KMS-11 (cell line): ENCODE data around the gene ME1.

Experiments used
- H2AFZ ChIP-seq: fragments of 200-600 bp; sonication (generic); 2 replicates; pipeline ENCODE4 v1.6.1; 2016; ENCODE audit warnings: antibody characterized with exemption, mixed run types, low read depth
- H3K27ac ChIP-seq: fragments of 200-600 bp; sonication (generic); 2 replicates; pipeline ENCODE4 v1.6.1; 2016; ENCODE audit warnings: mild to moderate bottlenecking, mixed run types
- H3K27me3 ChIP-seq: fragments of 200-600 bp; sonication (generic); 2 replicates; pipeline ENCODE4 v1.6.1; 2017; ENCODE audit warnings: mild to moderate bottlenecking, low read depth, mixed run types, moderate library complexity; ENCODE audit not compliant: insufficient read depth
- H3K36me3 ChIP-seq: fragments of 200-600 bp; sonication (generic); 2 replicates; pipeline ENCODE4 v1.6.1; 2017; ENCODE audit warnings: mild to moderate bottlenecking, mixed run types; ENCODE audit not compliant: insufficient read depth
- H3K4me1 ChIP-seq: fragments of 200-600 bp; sonication (generic); 2 replicates; pipeline ENCODE4 v1.6.1; 2016; ENCODE audit warnings: mild to moderate bottlenecking, low read depth, mixed run types; ENCODE audit not compliant: poor library complexity, severe bottlenecking
- H3K4me2 ChIP-seq: fragments of 200-600 bp; sonication (generic); 2 replicates; pipeline ENCODE4 v1.7.0; 2016; ENCODE audit warnings: mild to moderate bottlenecking, mixed run types
- H3K4me3 ChIP-seq: fragments of 200-600 bp; sonication (generic); IDR thresholded peaks from 2 replicates; pipeline ENCODE4 v1.6.1; 2017; ENCODE audit warnings: low read depth, low read length, mixed read lengths; ENCODE audit not compliant: insufficient read depth
- H3K79me2 ChIP-seq: fragments of 200-600 bp; sonication (generic); 2 replicates; pipeline ENCODE4 v1.6.1; 2016; ENCODE audit warnings: low read depth, mixed run types; ENCODE audit not compliant: insufficient read depth
- H3K9ac ChIP-seq: fragments of 200-600 bp; sonication (generic); 2 replicates; pipeline ENCODE4 v1.6.1; 2016; ENCODE audit warnings: mild to moderate bottlenecking, mixed run types
- H4K20me1 ChIP-seq: fragments of 200-600 bp; sonication (generic); 2 replicates; pipeline ENCODE4 v1.6.1; 2016; ENCODE audit warnings: mild to moderate bottlenecking, mixed run types; ENCODE audit not compliant: insufficient read depth
- TF ChIP-seq, protein P1 (sequence below): fragments of 200-600 bp; sonication (generic); conservative IDR thresholded peaks from 2 replicates; pipeline ENCODE4 v1.6.1; 2017; ENCODE audit warnings: low read depth, mild to moderate bottlenecking, antibody characterized with exemption, low read length, moderate library complexity, mixed read lengths

The ME1 gene

DNA sequence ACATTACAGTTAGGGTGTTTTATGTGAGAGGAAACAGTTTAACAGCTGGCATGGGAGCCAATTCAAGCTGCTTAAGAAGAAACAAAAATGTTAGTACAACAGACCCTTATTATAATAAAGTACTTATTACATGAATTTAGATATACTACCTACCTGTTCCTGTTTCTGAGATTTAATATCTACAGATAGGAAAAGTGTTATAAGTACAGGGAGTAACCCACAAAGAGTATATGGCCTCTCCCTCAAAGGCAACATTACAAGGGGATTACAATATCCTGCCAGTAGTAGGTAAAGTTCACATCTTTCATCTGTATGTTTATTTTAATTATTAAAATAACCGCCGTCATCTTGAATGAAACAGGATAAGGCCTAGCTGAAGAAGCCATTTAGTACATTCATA, 1.8 kb upstream of the ME1 start:
- Histone ChIP-seq H3K27me3 (no peaks in the 10 kb centered on the region), H4K20me1 (no peaks in the 10 kb centered on the region), H3K4me3 (no peak overlapping the region), H2AFZ (no peak overlapping the region), H3K79me2 (peaks cover 29% of the 10 kb centered on the region), H3K36me3 (no peaks in the 10 kb centered on the region), H3K9ac (no peak overlapping the region), H3K27ac (0 out of 2 replicates have a peak overlapping the region, but pooled peaks have one; percentile 61), H3K4me1 (peaks cover 66% of the 10 kb centered on the region), H3K4me2 (peak overlapping the region; percentile 78; the same call in 1 of the 2 replicates)
- TF ChIP-seq, protein P1, sequence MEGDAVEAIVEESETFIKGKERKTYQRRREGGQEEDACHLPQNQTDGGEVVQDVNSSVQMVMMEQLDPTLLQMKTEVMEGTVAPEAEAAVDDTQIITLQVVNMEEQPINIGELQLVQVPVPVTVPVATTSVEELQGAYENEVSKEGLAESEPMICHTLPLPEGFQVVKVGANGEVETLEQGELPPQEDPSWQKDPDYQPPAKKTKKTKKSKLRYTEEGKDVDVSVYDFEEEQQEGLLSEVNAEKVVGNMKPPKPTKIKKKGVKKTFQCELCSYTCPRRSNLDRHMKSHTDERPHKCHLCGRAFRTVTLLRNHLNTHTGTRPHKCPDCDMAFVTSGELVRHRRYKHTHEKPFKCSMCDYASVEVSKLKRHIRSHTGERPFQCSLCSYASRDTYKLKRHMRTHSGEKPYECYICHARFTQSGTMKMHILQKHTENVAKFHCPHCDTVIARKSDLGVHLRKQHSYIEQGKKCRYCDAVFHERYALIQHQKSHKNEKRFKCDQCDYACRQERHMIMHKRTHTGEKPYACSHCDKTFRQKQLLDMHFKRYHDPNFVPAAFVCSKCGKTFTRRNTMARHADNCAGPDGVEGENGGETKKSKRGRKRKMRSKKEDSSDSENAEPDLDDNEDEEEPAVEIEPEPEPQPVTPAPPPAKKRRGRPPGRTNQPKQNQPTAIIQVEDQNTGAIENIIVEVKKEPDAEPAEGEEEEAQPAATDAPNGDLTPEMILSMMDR: no peak

- peaks cover 39% of the 10 kb centered on the region for H3K79me2 ChIP-seq
- H2AFZ ChIP-seq: peak overlapping the region; percentile 44
- H3K9ac ChIP-seq: peak overlapping the region; percentile 92
Observed at GRCh38 chr6:83431545-83432155, 799 bp upstream of the ME1 start.

GRCh38 chr6:83429857-83430610, 817 bp downstream of the ME1 start:
- peaks cover 51% of the 10 kb centered on the region for H3K79me2 ChIP-seq
- H3K27ac ChIP-seq: peak overlapping the region; percentile 88
- H4K20me1 ChIP-seq: no peaks in the 10 kb centered on the region
- H3K4me1 ChIP-seq: peaks cover 55% of the 10 kb centered on the region
- peak overlapping the region; percentile 75 for H2AFZ ChIP-seq
- H3K36me3 ChIP-seq: no peaks in the 10 kb centered on the region
- peak overlapping the region; percentile 92 for H3K9ac ChIP-seq
- H3K4me2 ChIP-seq: peak overlapping the region; percentile 42
- TF ChIP-seq, protein P1: no peak
- H3K27me3 ChIP-seq: no peaks in the 10 kb centered on the region
- H3K4me3 ChIP-seq: peak overlapping the region; percentile 43

More at GRCh38 chr6:83431545-83432155, 799 bp upstream of the ME1 start:
- H4K20me1 ChIP-seq: no peaks in the 10 kb centered on the region
- peaks cover 69% of the 10 kb centered on the region for H3K4me1 ChIP-seq
- peak overlapping the region; percentile 78 for H3K4me2 ChIP-seq
- TF ChIP-seq, protein P1: no peak
- H3K4me3 ChIP-seq: no peak overlapping the region
- peak overlapping the region; percentile 88 for H3K27ac ChIP-seq
- no peaks in the 10 kb centered on the region for H3K36me3 ChIP-seq
- H3K27me3 ChIP-seq: no peaks in the 10 kb centered on the region

DNA sequence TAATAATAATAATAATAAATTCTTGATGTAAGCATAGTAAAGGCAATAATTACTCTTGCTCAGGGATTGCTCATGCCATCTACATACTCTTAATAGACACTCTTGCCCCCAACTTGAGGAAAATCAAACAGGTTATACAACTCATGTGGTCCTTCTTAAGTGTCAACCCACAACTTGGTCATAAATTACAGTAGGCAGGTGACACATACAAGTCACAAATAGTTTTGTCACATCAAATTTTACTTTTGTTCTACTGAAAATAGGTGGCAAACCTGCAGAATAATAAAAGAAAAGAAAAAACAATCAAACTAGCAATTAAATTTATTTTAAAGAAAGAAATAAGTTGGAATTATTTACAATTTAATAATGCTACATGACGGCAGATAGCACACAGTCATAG, 1.6 kb downstream of the ME1 start:
- Histone ChIP-seq H3K27ac (0 out of 2 replicates have a peak overlapping the region, but pooled peaks have one; percentile 88), H4K20me1 (no peaks in the 10 kb centered on the region), H3K27me3 (no peaks in the 10 kb centered on the region), H3K4me2 (peak overlapping the region; percentile 42), H3K4me3 (no peak overlapping the region), H3K36me3 (no peaks in the 10 kb centered on the region), H3K4me1 (peaks cover 47% of the 10 kb centered on the region), H3K9ac (peak overlapping the region; percentile 92; the same call in 1 of the 2 replicates), H2AFZ (no peak overlapping the region), H3K79me2 (peaks cover 51% of the 10 kb centered on the region)
- TF ChIP-seq, protein P1: no peak
